ENCODE measurements around the gene HNRNPDL.

Gene HNRNPDL

DNA sequence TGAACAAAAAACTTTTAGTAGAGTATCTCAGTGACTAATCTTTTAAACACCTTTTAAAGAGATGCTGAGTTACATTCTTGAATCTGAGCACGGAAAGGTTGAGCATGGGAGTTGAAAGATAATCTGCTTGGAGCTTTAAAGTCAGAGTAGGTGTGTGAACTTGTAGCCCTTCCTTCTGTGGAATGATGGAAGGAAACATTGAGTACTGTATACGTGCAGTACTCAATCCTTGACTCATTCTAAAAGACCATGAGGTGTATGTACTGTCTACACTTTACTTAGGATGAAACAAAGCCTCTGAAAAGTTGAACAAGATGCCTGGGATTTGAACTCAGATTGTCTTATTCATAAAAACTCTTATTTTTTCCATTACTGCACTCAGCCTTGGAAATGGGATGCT lies 3.5 kb upstream of the HNRNPDL start:
- no peaks in the 10 kb centered on the region for H3K9me3 ChIP-seq (ENCODE audit: insufficient read depth, low read length)
- H3K4me1 ChIP-seq (ENCODE audit: insufficient read depth, insufficient read length) = no peaks in the 10 kb centered on the region
- no peak for DNase-seq (ENCODE audit: low read depth, low spot score)
- TF ChIP-seq SUZ12 (IDR thresholded peaks at IDR 0.05; ENCODE audit: extremely low read depth, insufficient read depth, insufficient read length) = no peak
- no peak overlapping the region for H3K4me3 ChIP-seq (ENCODE audit: insufficient read length, low read depth)
- H3K27me3 ChIP-seq (ENCODE audit: insufficient read depth, insufficient read length) = no peaks in the 10 kb centered on the region
- peaks cover 34% of the 10 kb centered on the region for H3K36me3 ChIP-seq (ENCODE audit: insufficient read depth, insufficient read length, low read length)
- no peak overlapping the region for H3K9ac ChIP-seq (ENCODE audit: insufficient read length, low read depth)

DNA sequence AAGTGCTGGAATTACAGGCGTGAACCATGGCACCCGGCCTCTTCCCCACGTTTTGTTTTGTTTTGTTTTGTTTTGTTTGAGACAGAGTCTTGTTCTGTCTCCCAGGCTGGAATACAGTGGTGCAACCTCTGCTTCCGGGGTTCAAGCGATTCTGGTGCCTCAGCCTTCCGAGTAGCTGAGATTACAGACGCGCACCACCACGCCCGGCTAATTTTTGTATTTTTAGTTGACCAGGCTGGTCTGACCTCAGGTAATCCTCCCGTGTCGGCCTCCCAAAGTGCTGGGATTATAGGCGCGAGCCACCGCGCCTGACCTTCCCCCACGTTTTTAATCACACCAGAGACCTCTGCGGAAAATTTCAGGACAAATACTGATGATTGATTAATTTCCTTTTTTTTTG lies 2.3 kb upstream of the HNRNPDL start:
- peaks cover 45% of the 10 kb centered on the region for H3K36me3 ChIP-seq (ENCODE audit: insufficient read depth, insufficient read length, low read length)
- H3K9ac ChIP-seq (ENCODE audit: insufficient read length, low read depth) = no peak overlapping the region
- no peaks in the 10 kb centered on the region for H3K4me1 ChIP-seq (ENCODE audit: insufficient read depth, insufficient read length)
- H3K27me3 ChIP-seq (ENCODE audit: insufficient read depth, insufficient read length) = no peaks in the 10 kb centered on the region
- TF ChIP-seq SUZ12 (IDR thresholded peaks at IDR 0.05; ENCODE audit: extremely low read depth, insufficient read depth, insufficient read length) = no peak
- TF ChIP-seq ZNF274 (IDR thresholded peaks at IDR 0.05; ENCODE audit: low read depth, low read length) = no peak
- no peak for TF ChIP-seq YY1 (IDR thresholded peaks at IDR 0.05; ENCODE audit: insufficient read depth, insufficient read length)
- no peaks in the 10 kb centered on the region for H3K9me3 ChIP-seq (ENCODE audit: insufficient read depth, low read length)
- peak overlapping the region; percentile 1 for H3K4me3 ChIP-seq (ENCODE audit: insufficient read length, low read depth)
- no peak for DNase-seq (ENCODE audit: low read depth, low spot score)

DNA sequence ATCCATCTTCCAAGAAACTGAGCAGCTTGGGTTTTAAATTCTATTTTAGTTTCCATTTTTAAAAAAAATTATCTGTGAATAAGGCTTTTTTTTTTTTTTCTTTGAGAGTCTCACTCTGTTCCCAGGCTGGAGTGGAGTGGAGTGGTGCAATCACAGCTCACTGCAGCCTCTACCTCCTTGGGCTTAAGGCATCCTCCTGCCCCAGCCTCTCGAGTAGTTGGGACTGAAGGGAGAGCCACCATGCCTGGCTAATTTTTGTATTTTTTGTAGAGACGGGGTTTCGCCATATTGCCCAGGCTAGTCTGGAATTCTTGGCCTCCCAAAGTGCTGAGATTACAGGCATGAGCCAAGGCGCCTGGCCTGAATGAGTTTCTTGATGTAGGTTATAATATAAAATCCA lies 1.6 kb upstream of the HNRNPDL start:
- no peaks in the 10 kb centered on the region for H3K4me1 ChIP-seq (ENCODE audit: insufficient read depth, insufficient read length)
- H3K9ac ChIP-seq (ENCODE audit: insufficient read length, low read depth) = no peak overlapping the region
- TF ChIP-seq ZNF274 (IDR thresholded peaks at IDR 0.05; ENCODE audit: low read depth, low read length) (no peak), YY1 (IDR thresholded peaks at IDR 0.05; ENCODE audit: insufficient read depth, insufficient read length) (no peak), SUZ12 (IDR thresholded peaks at IDR 0.05; ENCODE audit: extremely low read depth, insufficient read depth, insufficient read length) (no peak)
- no peaks in the 10 kb centered on the region for H3K27me3 ChIP-seq (ENCODE audit: insufficient read depth, insufficient read length)
- no peaks in the 10 kb centered on the region for H3K9me3 ChIP-seq (ENCODE audit: insufficient read depth, low read length)
- peaks cover 53% of the 10 kb centered on the region for H3K36me3 ChIP-seq (ENCODE audit: insufficient read depth, insufficient read length, low read length)
- peak overlapping the region; percentile 94 for H3K4me3 ChIP-seq (ENCODE audit: insufficient read length, low read depth)
- no peak for DNase-seq (ENCODE audit: low read depth, low spot score)

DNA sequence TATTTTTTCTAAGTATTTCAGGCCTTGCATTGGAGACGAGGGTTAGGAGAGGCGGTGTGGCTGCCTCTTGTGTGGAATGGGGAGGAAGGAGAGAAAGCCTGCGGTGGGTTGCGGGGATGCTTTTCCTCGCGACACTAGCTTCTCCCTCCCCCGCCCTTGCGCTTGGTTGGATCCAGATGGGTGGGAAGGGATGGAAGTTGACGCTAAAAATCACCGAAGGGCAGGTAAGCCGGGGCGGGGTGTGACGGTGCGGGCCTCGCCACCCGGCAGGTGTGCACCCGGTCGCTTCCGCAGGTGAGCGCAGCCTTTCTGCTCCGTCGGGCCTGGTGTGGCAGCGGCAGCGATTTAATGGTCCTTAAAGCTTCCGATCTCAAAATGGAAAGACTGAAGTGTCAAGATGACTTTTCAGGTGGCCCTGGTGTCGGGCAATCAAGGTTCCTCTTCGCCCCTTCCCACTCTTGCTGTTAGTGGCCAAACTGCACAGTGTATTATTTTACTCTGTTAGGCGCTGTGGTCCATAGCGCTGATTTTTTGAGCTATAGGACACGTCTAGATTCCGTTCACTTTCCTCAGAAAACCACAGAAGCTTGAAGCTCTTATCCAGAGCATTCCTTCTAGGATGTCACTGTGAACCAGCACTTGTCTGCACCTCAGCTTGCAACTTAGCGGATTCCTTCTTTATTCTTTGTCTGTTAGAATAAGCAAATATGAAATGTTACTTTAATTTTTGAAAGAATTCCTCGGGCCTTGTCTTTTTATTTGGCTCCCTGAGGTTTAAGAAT lies 893 bp upstream of the HNRNPDL start:
- Histone ChIP-seq H3K36me3 (ENCODE audit: insufficient read depth, insufficient read length, low read length) (peaks cover 53% of the 10 kb centered on the region), H3K9ac (ENCODE audit: insufficient read length, low read depth) (peak overlapping the region; percentile 88), H3K4me3 (ENCODE audit: insufficient read length, low read depth) (peak overlapping the region; percentile 94), H3K9me3 (ENCODE audit: insufficient read depth, low read length) (no peaks in the 10 kb centered on the region), H3K27me3 (ENCODE audit: insufficient read depth, insufficient read length) (no peaks in the 10 kb centered on the region), H3K4me1 (ENCODE audit: insufficient read depth, insufficient read length) (no peaks in the 10 kb centered on the region)
- no peak for DNase-seq (ENCODE audit: low read depth, low spot score)
- TF ChIP-seq SUZ12 (IDR thresholded peaks at IDR 0.05; ENCODE audit: extremely low read depth, insufficient read depth, insufficient read length) = no peak
- TF ChIP-seq YY1 (IDR thresholded peaks at IDR 0.05; ENCODE audit: insufficient read depth, insufficient read length) = no peak
- TF ChIP-seq ZNF274 (IDR thresholded peaks at IDR 0.05; ENCODE audit: low read depth, low read length) = no peak

DNA sequence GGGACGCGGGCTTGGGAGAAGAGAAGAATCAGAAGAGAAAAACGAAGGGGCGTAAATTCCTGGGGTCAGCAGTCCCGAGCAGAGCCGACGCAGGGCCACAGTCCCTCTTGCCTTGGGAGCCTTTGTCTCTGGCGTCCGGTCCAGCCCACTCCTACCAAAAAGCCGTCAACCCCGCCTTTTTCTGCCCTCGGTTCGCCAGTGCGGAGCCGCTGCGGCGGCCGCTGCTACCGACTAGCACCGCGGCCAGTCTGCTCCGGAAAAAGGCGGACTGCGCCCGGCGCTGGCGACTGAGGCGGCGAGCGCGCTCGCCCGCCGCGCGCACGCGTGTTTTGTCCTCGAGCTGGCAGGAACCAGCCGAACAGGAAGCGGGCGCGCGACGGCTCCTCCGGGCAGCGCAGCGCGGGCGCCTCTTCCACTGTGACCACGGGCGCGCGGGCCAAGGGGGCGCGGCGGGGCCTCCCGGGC lies 502 bp downstream of the HNRNPDL start:
- no peak for TF ChIP-seq YY1 (IDR thresholded peaks at IDR 0.05; ENCODE audit: insufficient read depth, insufficient read length)
- TF ChIP-seq SUZ12 (IDR thresholded peaks at IDR 0.05; ENCODE audit: extremely low read depth, insufficient read depth, insufficient read length) = no peak
- no peak for TF ChIP-seq ZNF274 (IDR thresholded peaks at IDR 0.05; ENCODE audit: low read depth, low read length)
- H3K9me3 ChIP-seq (ENCODE audit: insufficient read depth, low read length) = no peaks in the 10 kb centered on the region
- DNase-seq (ENCODE audit: low read depth, low spot score) = no peak
- H3K4me3 ChIP-seq (ENCODE audit: insufficient read length, low read depth) = peak overlapping the region; percentile 94
- no peaks in the 10 kb centered on the region for H3K4me1 ChIP-seq (ENCODE audit: insufficient read depth, insufficient read length)
- H3K9ac ChIP-seq (ENCODE audit: insufficient read length, low read depth) = peak overlapping the region; percentile 99
- H3K27me3 ChIP-seq (ENCODE audit: insufficient read depth, insufficient read length) = no peaks in the 10 kb centered on the region
- peaks cover 62% of the 10 kb centered on the region for H3K36me3 ChIP-seq (ENCODE audit: insufficient read depth, insufficient read length, low read length)

DNA sequence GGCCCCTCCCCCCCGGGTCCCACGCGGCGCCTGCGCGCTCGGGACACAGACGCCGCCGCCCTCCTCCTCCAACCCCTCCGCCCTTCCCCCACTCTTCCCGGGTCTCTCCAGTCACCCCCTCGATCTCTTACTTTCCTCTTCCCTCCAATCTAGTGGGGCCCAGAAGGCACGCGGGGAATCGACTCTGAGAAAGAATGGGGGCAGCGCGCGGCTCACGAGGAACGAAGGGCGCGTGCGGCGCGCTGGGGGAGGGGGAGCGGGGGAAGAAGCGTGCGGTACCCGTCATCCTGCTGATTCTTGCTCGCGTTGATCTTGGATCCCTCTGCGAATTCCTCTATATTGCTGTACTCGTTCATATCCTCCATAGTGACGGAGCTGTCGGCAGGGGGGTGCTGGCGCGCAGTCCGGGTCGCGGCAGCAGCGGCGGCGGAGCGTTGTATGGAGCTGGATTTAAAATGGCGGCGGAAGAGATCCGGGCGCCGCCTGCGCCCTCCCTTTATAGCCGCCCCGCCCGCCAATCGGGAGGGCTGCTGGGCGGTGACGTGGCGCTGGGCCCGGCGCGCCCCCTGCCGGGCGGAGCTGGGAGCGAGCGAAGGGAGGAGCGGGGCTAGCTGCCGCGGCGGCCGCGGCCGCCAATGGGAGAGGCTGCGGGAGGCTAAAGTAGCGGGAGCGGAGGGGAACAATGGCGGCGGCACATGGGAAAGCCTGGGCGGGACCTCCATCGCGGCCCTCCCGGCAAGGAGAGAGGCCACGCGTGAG lies 1.1 kb downstream of the HNRNPDL start:
- no peaks in the 10 kb centered on the region for H3K4me1 ChIP-seq (ENCODE audit: insufficient read depth, insufficient read length)
- TF ChIP-seq SUZ12 (IDR thresholded peaks at IDR 0.05; ENCODE audit: extremely low read depth, insufficient read depth, insufficient read length) (no peak), ZNF274 (IDR thresholded peaks at IDR 0.05; ENCODE audit: low read depth, low read length) (no peak), YY1 (IDR thresholded peaks at IDR 0.05; ENCODE audit: insufficient read depth, insufficient read length) (no peak)
- peak; percentile 63 for DNase-seq (ENCODE audit: low read depth, low spot score)

DNA sequence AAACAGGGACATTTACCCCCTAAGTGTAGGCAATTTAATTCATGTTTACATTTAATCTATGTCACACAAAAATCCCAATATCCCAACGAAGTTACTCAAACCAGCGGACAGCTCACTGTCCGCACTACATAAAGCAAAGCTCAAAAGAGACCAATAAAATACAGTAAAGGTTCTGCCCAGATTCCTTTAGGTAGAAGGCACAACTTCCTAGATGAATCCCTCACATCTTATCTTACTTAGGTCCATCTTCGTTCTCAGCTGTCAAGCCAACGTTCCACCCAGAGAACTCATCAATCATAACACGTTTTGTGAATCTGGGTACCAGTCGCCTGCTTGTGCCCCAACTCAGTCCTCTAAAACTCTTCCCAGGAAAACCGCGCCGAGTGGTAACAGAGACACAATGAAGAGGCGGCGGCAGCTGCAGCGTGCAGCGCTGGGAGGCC lies 1.7 kb downstream of the HNRNPDL start:
- H3K27me3 ChIP-seq (ENCODE audit: insufficient read depth, insufficient read length) = no peaks in the 10 kb centered on the region
- H3K9me3 ChIP-seq (ENCODE audit: insufficient read depth, low read length) = no peaks in the 10 kb centered on the region
- H3K9ac ChIP-seq (ENCODE audit: insufficient read length, low read depth) = peak overlapping the region; percentile 98
- peak overlapping the region; percentile 93 for H3K4me3 ChIP-seq (ENCODE audit: insufficient read length, low read depth)
- peaks cover 69% of the 10 kb centered on the region for H3K36me3 ChIP-seq (ENCODE audit: insufficient read depth, insufficient read length, low read length)
- H3K4me1 ChIP-seq (ENCODE audit: insufficient read depth, insufficient read length) = no peaks in the 10 kb centered on the region
- DNase-seq (ENCODE audit: low read depth, low spot score) = no peak
- TF ChIP-seq ZNF274 (IDR thresholded peaks at IDR 0.05; ENCODE audit: low read depth, low read length) (no peak), SUZ12 (IDR thresholded peaks at IDR 0.05; ENCODE audit: extremely low read depth, insufficient read depth, insufficient read length) (no peak), YY1 (IDR thresholded peaks at IDR 0.05; ENCODE audit: insufficient read depth, insufficient read length) (no peak)

More for the DNA sequence above, 1.1 kb downstream of the HNRNPDL start:
- no peaks in the 10 kb centered on the region for H3K27me3 ChIP-seq (ENCODE audit: insufficient read depth, insufficient read length)
- peak overlapping the region; percentile 99 for H3K9ac ChIP-seq (ENCODE audit: insufficient read length, low read depth)
- H3K36me3 ChIP-seq (ENCODE audit: insufficient read depth, insufficient read length, low read length) = peaks cover 66% of the 10 kb centered on the region
- H3K9me3 ChIP-seq (ENCODE audit: insufficient read depth, low read length) = no peaks in the 10 kb centered on the region
- peak overlapping the region; percentile 94 for H3K4me3 ChIP-seq (ENCODE audit: insufficient read length, low read depth)
